Activated CD4-positive, alpha-beta T cell treated with anti-CD3 and anti-CD28 coated beads for 24 hours (primary cell): ENCODE results near the gene SPATA2L.

ENCODE experiments used
- DNase-seq, 2 donors: peaks; one replicate each; pipeline ENCODE4 v3.0.0-alpha.2; 2020; ENCODE audit warnings: low read depth in 2 of 2

Gene SPATA2L, protein sequence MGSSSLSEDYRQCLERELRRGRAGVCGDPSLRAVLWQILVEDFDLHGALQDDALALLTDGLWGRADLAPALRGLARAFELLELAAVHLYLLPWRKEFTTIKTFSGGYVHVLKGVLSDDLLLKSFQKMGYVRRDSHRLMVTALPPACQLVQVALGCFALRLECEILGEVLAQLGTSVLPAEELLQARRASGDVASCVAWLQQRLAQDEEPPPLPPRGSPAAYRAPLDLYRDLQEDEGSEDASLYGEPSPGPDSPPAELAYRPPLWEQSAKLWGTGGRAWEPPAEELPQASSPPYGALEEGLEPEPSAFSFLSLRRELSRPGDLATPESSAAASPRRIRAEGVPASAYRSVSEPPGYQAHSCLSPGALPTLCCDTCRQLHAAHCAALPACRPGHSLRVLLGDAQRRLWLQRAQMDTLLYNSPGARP

DNA sequence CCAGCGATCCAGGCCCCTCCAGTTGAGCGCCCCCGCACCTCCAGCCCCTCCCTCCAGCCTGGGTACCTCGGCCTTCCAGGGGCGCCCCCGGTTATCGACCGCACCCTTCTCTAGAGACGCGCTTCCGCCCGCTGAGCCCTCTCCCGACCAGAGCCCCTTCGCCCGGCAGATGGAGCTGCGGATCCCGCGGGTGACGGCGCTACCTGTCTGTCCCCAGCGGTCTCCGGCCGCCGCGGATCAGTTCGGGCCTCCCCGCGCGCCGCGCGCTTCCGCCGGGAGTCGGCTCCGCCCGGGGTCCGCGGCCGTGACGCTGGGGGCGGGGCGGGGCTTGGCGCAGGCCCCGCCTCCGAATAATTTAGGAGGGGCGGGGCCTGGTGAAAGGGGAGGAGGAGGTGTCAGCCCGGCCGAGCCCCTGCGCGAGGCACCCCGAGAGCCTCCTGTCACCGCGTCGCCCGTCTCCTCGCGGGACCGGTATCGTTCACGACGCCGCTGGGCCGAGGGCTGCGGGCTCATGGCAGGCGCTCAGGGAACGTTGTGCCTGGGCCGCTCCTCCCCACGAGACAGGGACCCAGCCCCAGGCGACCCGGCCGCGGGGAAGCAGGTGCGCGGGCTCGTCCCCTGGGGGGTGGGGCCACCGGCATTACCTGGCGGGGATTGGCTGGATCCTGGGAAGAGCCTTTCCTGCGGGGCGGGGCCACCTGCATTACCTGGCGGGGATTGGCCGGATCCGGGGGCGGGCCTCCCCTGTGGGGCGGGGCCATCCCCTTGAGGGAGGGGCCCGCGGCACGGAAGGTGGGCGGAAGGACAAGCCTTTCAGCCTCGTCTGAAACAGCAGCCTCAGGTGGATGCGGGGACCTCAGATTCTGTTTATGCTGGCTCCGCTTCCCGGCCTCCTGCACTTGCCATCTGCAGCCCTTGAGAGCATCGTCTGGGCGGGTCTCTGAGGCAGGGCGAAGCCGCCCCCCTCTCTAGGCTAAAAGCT is at the start of gene SPATA2L:
Gene SPATA2L, minus strand, starts transcription at position 281 of the 982 bp plus-strand sequence. CDS start 473 bp downstream, outside the sequence.
- peak; percentile 95 for DNase-seq

GRCh38 chr16:89749637-89750036 is 48.1 kb upstream of the SPATA2L start:
- no peak for DNase-seq

GRCh38 chr16:89748921-89749320 is 47.4 kb upstream of the SPATA2L start:
- DNase-seq, result no peak

- no peak for DNase-seq
These were observed 46.6 kb upstream of the SPATA2L start for GRCh38 chr16:89748076-89748475.

- no peak for DNase-seq
These were observed 44.5 kb upstream of the SPATA2L start for GRCh38 chr16:89746043-89746442.

DNA sequence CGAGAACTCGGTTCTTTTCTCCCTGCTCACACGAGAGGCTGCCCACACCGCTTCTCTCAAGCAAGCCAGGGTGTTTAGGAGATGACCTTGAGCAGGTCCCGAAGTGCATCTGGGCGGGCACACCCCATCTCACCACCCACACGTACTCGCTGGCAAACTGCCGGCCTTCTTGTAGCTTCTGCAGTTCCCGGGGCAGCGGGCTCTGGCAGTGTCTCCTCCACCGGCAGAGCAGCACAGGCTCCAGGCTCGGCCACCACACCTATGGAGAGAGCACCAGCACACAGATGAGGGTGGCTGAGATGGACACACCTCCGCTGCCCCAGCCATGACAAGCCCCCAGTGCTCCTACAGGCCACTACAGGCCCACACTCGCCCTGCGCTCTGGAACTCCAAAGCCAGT is 43.3 kb upstream of the SPATA2L start:
- DNase-seq, result no peak

DNA sequence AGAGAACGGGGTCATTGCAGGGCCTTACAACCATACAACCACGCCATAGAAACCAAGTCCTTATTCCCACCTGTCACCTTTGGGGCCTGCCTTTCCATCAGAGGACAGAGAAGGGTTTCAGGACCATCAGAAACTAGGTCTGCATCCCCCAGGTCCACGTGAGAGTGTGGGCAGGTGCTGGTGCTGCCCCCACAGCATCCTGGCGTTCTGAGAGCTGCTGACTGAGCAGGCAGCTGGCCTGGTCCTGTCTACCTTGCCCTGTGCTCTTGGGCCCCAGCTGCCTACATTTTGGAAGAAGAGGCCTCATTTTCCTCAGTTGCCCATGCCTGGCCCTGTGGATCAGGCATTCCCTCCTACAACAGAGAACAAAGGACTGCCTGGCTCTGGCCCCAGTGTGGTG is 41.4 kb upstream of the SPATA2L start:
- no peak for DNase-seq

GRCh38 chr16:89741342-89742014 is 40.0 kb upstream of the SPATA2L start:
- DNase-seq, result no peak

- no peak for DNase-seq
These were observed 37.9 kb upstream of the SPATA2L start for GRCh38 chr16:89739383-89739782.

DNA sequence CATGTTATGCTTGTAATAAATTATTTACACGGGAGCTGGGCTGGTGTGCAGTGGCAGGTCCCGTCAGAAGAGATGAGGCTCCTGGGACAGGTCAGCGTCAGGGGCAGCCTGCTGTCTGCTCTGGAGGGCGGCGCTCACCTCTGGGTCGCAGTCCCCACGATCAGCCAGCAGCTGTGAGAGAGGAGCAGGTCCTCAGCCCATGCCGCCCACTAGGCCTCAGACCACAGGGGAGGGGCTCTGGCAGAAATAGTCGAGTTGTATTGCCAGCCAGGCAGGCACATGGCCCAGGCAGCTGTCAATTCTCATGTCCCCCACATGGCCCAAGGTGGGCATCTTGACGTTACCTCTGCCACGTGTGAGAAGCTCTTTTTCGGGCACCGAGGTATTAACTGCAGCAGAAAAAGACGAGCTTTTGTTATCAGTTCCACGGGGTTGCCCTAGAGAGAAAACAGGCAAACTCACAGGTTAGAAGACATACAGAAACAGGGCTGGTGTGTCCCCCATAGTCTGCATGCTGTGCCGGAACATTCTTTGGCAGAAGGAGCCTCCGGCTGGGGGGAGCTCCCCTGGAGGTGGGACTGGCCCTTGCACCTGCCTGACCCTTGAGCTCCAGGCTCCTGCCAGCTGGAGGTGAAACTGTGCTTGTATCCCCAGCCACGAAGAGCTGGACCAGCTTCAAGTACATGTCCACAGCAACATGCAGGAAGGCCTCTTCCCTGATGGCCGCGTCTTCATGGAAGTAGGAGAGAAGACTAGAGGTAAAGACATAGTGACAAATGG is 37.2 kb upstream of the SPATA2L start:
- no peak for DNase-seq

DNA sequence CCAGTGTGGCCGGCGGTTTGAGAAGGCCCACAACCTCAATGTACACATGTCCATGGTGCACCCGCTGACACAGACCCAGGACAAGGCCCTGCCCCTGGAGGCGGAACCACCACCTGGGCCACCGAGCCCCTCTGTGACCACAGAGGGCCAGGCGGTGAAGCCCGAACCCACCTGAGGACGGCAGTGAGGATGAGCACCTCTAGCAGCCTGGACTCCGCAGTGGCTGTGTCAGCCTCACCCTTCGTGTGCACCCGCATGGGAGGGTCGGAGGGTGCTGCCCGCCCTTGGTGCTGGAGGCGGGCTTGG is 36.5 kb upstream of the SPATA2L start:
- no peak for DNase-seq

DNA sequence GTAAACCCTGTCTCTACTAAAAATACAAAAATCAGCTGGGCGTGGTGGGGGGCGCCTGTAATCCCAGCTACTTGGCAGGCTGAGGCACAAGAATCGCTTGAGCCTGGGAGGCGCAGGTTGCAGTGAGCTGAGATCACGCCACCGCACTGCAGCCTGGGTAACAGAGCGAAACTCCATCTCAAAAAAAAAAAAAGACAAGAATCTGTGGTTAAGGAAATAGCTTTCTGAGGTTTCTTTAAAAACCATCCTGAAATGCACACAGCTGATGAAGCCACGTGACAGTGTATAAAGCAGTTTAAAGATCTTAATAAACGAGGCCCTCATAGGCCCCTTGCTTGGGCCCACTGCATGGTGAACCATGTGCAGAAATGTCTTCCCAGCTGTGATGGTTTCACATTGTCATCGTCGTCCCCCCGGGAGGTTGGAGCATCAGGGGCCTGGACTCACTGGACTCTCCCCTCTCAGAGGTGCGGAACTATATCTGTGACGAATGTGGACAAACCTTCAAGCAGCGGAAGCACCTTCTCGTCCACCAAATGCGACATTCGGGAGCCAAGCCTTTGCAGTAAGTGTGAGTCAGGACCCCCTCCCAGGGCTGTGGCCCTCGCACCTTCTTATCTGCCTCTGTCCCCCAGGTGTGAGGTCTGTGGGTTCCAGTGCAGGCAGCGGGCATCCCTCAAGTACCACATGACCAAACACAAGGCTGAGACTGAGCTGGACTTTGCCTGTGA is 36.0 kb upstream of the SPATA2L start:
- DNase-seq, result no peak

- DNase-seq, result no peak
These were observed 35.0 kb upstream of the SPATA2L start for GRCh38 chr16:89736554-89736953.

GRCh38 chr16:89733792-89734191 is 32.3 kb upstream of the SPATA2L start:
- DNase-seq, result no peak

- no peak for DNase-seq
These were observed 31.8 kb upstream of the SPATA2L start for GRCh38 chr16:89733322-89733721.

DNA sequence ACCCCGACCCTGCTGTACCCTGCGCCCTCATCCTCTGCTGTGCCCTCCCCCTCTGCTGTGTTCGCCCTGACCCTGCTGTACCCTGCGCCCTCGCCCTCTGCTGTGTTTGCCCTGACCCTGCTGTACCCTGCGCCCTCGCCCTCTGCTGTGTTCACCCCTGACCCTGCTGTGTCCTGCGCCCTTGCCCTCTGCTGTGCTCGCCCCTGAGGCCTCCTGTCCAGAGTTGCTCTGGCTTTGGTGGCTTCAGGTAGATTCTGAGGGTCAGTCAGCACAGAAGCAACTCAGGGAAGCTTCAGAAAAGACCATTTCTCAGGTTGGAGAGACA is 31.4 kb upstream of the SPATA2L start:
- DNase-seq, result no peak

DNA sequence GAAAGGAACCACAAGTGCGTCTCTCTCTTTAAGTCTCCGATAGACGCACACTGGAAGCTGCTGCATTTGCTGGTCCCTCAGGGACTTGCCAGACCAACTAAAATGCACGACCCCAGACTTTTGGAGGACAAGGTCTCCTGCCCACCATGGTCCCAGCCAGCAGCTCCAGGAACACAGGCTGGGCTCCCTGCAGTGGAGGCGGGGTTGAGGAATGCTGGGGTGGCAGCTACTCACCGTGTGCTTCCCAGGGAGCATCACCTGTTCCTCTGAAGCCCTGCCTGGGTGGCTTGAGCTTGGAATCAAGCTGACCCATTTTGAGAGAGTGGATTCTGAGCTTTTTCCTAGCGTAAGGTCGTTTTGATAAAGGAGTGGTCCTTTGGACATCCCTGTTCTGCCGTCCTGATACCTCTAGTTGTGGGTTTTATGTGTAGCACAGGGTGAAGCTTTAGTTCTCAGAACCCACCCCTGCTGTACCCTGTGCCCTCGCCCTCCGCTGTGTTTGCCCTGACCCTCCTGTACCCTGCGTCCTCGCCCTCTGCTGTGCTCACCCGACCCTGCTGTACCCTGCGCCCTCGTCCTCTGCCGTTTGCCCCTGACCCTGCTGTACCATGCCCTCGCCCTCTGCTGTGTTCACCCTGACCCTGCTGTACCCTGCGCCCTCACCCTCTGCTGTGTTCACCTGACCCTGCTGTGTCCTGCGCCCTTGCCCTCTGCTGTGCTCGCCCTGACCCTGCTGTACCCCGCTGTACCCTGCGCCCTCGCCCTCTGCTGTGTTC is 30.8 kb upstream of the SPATA2L start:
- DNase-seq, result no peak

DNA sequence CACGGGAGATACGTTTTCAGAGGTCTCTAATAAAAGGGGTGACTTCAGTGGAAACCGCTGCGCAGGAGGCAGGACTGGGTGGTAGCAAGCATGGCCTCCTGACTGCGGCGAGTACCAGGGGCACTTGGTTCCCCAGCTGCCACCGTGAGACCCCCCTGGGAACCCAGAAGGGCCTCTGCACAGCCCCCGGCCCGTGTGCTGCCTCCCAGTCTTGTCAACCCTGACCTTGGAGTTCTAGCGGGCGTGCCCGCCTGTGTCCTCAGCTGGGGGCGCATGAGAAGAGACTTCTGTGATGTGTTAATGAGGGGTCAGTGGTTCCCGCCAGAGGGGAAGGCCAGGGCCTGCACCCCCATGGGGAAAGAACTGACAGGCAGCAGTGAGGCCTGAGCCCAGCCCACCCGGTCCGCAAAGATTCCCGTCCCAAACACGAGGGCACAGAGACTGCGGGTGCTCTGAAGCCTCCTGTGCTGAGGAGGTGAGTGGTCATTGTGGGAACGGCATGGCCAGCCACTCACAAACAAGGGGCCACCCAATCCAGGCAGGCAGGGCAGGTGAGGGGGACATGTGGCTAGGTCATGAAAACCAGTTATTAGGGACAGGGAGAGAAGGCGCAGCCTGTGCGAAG is 29.2 kb upstream of the SPATA2L start:
- DNase-seq, result no peak

- no peak for DNase-seq
These were observed 28.5 kb upstream of the SPATA2L start for GRCh38 chr16:89729863-89730593.
